ENCODE measurements around the gene PCDHGA3.
"Not testable (repeated sequence)": the region's sequence is repeated elsewhere in the genome, so short reads cannot be mapped to it uniquely, and the experiment has no call there.

The PCDHGA3 gene

DNA sequence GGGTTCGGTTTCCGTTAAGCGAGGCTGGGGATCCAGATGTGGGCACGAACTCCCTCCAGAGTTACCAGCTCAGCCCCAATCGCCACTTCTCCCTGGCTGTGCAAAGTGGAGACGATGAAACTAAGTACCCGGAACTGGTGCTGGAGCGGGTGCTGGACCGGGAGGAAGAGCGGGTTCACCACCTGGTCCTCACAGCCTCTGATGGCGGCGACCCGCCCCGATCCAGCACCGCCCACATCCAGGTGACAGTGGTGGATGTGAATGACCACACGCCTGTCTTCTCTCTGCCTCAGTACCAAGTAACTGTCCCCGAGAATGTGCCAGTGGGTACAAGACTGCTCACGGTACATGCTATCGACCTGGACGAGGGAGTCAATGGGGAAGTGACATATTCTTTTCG is 39.7 kb downstream of the PCDHGA3 start:
- no peak for DNase-seq

DNA sequence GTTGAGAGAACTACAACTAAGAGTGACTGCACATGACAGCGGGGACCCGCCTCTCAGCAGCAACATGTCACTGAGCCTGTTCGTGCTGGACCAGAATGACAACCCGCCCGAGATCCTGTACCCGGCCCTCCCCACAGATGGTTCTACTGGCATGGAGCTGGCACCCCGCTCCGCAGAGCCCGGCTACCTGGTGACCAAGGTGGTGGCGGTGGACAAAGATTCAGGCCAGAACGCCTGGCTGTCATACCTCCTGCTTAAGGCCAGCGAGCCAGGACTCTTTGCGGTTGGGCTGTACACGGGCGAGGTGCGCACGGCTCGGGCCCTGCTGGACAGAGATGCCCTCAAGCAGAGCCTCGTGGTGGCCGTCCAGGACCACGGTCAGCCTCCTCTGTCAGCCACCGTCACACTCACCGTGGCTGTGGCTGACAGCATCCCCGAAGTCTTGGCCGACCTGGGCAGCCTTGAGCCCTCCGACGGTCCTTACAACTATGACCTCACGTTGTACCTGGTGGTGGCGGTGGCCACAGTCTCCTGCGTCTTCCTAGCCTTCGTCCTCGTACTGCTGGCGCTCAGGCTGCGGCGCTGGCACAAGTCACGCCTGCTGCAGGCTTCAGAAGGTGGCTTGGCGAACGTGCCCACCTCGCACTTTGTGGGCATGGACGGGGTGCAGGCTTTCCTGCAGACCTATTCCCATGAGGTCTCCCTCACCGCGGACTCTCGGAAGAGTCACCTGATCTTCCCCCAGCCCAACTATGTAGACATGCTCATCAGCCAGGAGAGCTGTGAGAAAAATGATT is 41.0 kb downstream of the PCDHGA3 start:
- DNase-seq, result no peak

DNA sequence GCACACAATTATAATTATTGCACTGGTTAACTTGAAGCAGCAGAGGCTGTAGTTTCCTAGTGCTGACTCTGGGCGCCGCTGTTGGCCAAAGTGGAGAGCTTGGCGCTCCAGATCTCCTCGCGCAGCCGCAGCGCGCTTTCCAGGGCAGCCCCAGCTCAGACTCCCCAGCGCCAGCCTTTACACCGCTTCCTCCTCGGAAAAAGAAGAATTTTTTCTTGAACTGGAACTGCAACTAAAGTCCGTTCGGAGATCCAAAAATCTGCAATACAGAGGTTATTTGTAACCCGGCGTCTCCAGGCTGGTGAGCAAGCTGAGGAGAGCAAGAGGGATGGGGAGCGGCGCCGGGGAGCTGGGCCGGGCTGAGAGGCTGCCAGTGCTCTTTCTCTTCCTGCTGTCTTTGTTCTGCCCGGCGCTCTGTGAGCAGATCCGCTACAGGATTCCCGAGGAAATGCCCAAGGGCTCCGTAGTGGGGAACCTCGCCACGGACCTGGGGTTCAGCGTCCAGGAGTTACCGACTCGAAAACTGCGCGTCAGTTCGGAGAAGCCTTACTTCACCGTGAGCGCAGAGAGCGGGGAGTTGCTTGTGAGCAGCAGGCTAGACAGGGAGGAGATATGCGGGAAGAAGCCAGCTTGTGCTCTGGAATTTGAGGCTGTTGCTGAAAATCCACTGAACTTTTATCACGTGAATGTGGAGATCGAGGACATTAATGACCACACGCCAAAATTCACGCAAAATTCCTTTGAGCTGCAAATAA is 44.1 kb downstream of the PCDHGA3 start, which contains the start of gene PCDHGB4:
Gene PCDHGB4, plus strand, starts transcription at position 142 of the 755 bp plus-strand sequence. Its CDS starts 187 bp downstream, at position 329.
- not testable (repeated sequence) for DNase-seq

DNA sequence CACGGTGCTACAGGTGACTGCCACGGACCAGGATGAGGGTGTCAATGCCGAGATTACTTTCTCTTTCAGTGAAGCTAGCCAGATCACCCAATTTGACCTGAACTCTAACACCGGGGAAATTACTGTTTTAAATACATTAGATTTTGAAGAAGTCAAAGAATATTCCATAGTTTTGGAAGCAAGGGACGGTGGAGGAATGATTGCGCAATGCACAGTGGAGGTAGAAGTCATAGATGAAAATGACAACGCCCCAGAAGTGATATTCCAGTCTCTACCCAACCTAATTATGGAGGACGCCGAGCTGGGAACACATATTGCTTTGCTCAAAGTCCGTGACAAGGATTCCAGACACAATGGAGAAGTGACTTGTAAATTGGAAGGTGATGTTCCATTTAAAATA is 45.0 kb downstream of the PCDHGA3 start:
- DNase-seq, result no peak

DNA sequence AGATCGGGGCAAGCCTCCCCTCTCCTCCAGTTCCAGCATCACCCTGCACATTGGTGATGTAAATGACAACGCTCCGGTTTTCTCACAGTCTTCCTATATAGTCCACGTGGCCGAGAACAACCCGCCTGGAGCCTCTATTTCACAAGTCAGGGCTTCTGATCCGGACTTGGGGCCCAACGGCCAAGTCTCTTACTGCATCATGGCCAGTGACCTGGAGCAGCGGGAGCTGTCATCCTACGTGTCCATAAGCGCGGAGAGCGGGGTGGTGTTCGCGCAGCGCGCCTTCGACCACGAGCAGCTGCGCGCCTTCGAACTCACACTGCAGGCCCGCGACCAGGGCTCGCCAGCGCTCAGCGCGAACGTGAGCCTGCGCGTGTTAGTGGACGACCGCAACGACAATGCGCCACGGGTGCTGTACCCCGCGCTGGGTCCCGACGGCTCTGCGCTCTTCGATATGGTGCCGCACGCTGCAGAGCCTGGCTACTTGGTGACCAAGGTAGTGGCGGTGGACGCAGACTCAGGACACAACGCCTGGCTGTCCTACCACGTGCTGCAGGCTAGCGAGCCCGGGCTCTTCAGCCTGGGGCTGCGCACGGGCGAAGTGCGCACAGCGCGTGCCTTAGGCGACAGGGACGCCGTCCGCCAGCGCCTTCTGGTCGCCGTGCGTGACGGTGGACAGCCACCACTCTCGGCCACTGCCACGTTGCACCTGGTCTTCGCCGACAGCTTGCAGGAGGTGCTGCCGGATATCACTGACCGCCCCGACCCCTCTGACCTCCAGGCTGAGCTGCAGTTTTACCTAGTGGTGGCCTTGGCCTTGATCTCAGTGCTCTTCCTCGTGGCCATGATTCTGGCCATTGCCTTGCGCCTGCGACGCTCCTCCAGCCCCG is 45.8 kb downstream of the PCDHGA3 start:
- DNase-seq, result no peak

DNA sequence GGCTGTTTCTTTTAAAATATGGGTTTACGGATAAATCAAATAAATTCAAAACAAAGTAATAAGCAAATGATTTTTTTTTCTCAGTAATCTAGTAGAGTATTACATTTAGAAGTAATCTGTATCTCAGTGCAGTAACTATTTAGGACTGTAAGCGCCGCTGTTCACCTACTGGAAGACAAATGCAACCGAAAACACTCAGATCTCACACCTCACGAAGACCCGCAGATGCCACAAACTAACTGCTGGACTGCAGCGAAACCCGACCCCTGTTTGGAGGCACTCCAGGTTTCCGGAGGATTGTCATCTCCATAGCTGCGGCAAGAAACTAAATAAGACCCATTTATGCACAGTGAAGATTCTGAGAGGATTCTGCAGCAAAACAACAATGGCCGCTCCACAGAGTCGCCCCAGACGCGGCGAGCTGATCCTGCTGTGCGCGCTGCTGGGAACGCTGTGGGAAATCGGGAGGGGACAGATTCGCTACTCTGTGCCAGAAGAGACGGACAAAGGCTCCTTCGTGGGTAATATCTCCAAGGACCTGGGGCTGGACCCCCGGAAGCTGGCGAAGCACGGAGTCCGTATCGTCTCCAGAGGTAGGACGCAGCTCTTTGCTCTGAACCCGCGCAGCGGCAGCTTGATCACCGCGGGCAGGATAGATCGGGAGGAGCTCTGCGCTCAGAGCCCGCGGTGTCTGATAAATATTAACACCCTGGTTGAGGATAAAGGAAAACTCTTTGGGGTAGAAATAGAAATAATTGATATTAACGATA is 49.0 kb downstream of the PCDHGA3 start, which contains the start of gene PCDHGA8:
Gene PCDHGA8, plus strand, starts transcription at position 205 of the 770 bp plus-strand sequence. Its CDS starts 181 bp downstream, at position 386.
- DNase-seq, result no peak

DNA sequence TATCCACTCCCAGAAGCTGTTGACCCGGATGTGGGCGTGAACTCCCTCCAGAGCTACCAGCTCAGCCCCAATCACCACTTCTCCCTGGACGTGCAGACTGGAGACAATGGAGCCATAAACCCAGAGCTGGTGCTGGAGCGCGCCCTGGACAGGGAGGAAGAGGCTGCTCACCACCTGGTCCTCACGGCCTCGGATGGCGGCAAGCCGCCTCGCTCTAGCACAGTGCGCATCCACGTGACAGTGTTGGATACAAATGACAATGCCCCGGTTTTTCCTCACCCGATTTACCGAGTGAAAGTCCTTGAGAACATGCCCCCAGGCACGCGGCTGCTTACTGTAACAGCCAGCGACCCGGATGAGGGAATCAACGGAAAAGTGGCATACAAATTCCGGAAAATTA is 49.6 kb downstream of the PCDHGA3 start:
- DNase-seq, result no peak

DNA sequence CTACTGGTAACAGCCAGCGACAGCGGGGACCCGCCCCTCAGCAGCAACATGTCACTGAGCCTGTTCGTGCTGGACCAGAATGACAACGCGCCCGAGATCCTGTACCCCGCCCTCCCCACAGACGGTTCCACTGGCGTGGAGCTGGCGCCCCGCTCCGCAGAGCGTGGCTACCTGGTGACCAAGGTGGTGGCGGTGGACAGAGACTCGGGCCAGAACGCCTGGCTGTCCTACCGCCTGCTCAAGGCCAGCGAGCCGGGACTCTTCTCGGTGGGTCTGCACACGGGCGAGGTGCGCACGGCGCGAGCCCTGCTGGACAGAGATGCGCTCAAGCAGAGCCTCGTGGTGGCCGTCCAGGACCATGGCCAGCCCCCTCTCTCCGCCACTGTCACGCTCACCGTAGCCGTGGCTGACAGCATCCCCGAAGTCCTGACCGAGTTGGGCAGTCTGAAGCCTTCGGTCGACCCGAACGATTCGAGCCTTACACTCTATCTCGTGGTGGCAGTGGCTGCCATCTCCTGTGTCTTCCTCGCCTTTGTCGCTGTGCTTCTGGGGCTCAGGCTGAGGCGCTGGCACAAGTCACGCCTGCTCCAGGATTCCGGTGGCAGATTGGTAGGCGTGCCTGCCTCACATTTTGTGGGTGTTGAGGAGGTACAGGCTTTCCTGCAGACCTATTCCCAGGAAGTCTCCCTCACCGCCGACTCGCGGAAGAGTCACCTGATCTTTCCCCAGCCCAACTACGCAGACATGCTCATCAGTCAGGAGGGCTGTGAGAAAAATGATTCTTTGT is 51.0 kb downstream of the PCDHGA3 start:
- not testable (repeated sequence) for DNase-seq

Data from Kasumi-1 (cell line).